Measurements from ENCODE around the gene HECTD2.

DNA sequence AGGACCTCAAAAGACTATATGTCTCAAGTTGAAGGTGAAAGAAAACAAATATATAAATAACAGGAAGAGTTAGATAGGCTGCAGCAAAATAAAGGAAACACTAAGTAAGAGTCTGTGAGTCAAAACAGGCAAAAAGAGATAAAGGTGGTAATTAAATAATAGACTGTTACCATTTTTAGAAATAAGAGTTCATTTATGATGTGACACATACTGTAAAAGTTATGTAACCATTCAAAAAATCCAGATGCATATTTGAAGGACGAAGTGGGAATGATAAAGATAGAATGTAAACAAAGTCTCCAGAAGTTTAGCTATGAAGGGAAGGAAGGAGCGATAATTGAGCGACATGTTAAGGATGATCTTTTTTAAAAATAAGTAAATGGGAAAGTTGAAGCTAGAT lies 50.5 kb downstream of the HECTD2 start:
- no peak for TF ChIP-seq POLR2A (IDR thresholded peaks at IDR 0.05)
- TF ChIP-seq, protein P1, sequence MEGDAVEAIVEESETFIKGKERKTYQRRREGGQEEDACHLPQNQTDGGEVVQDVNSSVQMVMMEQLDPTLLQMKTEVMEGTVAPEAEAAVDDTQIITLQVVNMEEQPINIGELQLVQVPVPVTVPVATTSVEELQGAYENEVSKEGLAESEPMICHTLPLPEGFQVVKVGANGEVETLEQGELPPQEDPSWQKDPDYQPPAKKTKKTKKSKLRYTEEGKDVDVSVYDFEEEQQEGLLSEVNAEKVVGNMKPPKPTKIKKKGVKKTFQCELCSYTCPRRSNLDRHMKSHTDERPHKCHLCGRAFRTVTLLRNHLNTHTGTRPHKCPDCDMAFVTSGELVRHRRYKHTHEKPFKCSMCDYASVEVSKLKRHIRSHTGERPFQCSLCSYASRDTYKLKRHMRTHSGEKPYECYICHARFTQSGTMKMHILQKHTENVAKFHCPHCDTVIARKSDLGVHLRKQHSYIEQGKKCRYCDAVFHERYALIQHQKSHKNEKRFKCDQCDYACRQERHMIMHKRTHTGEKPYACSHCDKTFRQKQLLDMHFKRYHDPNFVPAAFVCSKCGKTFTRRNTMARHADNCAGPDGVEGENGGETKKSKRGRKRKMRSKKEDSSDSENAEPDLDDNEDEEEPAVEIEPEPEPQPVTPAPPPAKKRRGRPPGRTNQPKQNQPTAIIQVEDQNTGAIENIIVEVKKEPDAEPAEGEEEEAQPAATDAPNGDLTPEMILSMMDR (IDR thresholded peaks at IDR 0.05): no peak
- no peak for TF ChIP-seq EP300 (IDR thresholded peaks at IDR 0.05)

Measured in sigmoid colon (tissue), 4 donors.